Mesendoderm (in vitro differentiated cells): Measurements from ENCODE around the gene EFHD1.
"Not testable (repeated sequence)": the region's sequence is repeated elsewhere in the genome, so short reads cannot be mapped to it uniquely, and the experiment has no call there.

Experiments
- DNase-seq: peaks from one replicate; pipeline ENCODE4 v3.0.0; 2013
- H2AK5ac ChIP-seq: 2 replicates; pipeline ENCODE4 v1.6.1; 2013; ENCODE audit warnings: low read length, inconsistent platforms
- H2BK120ac ChIP-seq: 2 replicates; pipeline ENCODE4 v1.6.1; 2013; ENCODE audit warnings: low read depth, mild to moderate bottlenecking, low read length, moderate library complexity, mixed read lengths
- H2BK15ac ChIP-seq: replicated peaks from 2 replicates; pipeline ENCODE4 v1.6.1; 2013; ENCODE audit warnings: low read depth, mild to moderate bottlenecking, moderate library complexity
- H2BK5ac ChIP-seq: 2 replicates; pipeline ENCODE4 v1.6.1; 2013; ENCODE audit warnings: low read length, inconsistent platforms
- H3K18ac ChIP-seq: 2 replicates; pipeline ENCODE4 v1.6.1; 2013; ENCODE audit warnings: mild to moderate bottlenecking, low read length, mixed read lengths
- H3K23ac ChIP-seq: one replicate; pipeline ENCODE4 v1.6.1; 2013; ENCODE audit warnings: low read length
- H3K27ac ChIP-seq: 2 replicates; pipeline ENCODE4 v1.5.1; 2013; ENCODE audit warnings: low read depth, mild to moderate bottlenecking, inconsistent platforms, low read length, moderate library complexity
- H3K27me3 ChIP-seq: 2 replicates; pipeline ENCODE4 v1.6.1; 2013; ENCODE audit warnings: low read length, control low read depth, mild to moderate bottlenecking, inconsistent platforms; ENCODE audit not compliant: insufficient read depth, poor library complexity
- H3K36me3 ChIP-seq: 2 replicates; pipeline ENCODE4 v1.6.1; 2013; ENCODE audit warnings: low read length, inconsistent platforms; ENCODE audit not compliant: control insufficient read depth, insufficient read depth
- H3K4ac ChIP-seq: one replicate; pipeline ENCODE4 v1.6.1; 2013; ENCODE audit warnings: low read depth, mild to moderate bottlenecking, low read length, moderate library complexity
- H3K4me1 ChIP-seq: 2 replicates; pipeline ENCODE4 v1.6.1; 2013; ENCODE audit warnings: low read depth, low read length, inconsistent platforms; ENCODE audit not compliant: control insufficient read depth
- H3K4me2 ChIP-seq: 2 replicates; pipeline ENCODE4 v1.6.1; 2013; ENCODE audit warnings: low read length
- H3K4me3 ChIP-seq: 2 replicates; pipeline ENCODE4 v1.5.1; 2013; ENCODE audit warnings: mild to moderate bottlenecking, low read length
- H3K56ac ChIP-seq: one replicate; pipeline ENCODE4 v1.6.1; 2013; ENCODE audit warnings: low read length
- H3K79me1 ChIP-seq: 2 replicates; pipeline ENCODE4 v1.6.1; 2013; ENCODE audit warnings: low read length, inconsistent platforms
- H3K79me2 ChIP-seq: 2 replicates; pipeline ENCODE4 v1.6.1; 2013; ENCODE audit warnings: mild to moderate bottlenecking, low read length; ENCODE audit not compliant: control insufficient read depth, insufficient read depth
- H3K9ac ChIP-seq: 2 replicates; pipeline ENCODE4 v1.6.1; 2013; ENCODE audit warnings: low read length, inconsistent platforms
- H4K5ac ChIP-seq: one replicate; pipeline ENCODE4 v1.6.1; 2013; ENCODE audit warnings: low read length
- H4K8ac ChIP-seq: one replicate; pipeline ENCODE4 v1.6.1; 2013; ENCODE audit warnings: low read depth, mild to moderate bottlenecking, control low read depth, low read length, moderate library complexity
- WGBS: extraction: QIAGEN DNeasy Blood & Tissue Kit; methylation state at CpG from one replicate; pipeline ENCODE4 v1.1.7; 2013; ENCODE audit warnings: low lambda C conversion rate, missing lambda C conversion rate; ENCODE audit not compliant: insufficient coverage; ENCODE audit errors: extremely low coverage; 5-methylcytosine and 5-hydroxymethylcytosine counted together

Gene EFHD1

DNA sequence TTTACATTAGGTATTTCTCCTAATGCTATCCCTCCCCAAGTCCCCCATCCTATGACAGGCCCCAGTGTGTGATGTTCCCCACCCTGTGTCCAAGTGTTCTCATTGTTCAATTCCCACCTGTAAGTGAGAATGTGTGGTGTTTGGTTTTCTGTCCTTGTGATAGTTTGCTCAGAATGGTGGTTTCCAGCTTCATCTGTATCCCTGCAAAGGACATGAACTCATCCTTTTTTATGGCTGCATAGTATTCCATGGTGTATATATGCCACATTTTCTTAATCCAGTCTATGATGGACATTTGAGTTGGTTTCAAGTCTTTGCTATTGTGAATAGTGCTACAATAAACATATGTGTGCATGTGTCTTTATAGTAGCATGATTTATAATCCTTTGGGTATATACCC lies 86.7 kb downstream of the EFHD1 start:
- H3K4me3 ChIP-seq, H4K8ac ChIP-seq, H3K27ac ChIP-seq, H3K9ac ChIP-seq, H2BK120ac ChIP-seq, DNase-seq, H3K27me3 ChIP-seq, H2BK5ac ChIP-seq, H4K5ac ChIP-seq, H2BK15ac ChIP-seq, H3K4me2 ChIP-seq, H3K23ac ChIP-seq, H3K18ac ChIP-seq, H3K4ac ChIP-seq, H3K4me1 ChIP-seq, H3K36me3 ChIP-seq, H2AK5ac ChIP-seq, H3K56ac ChIP-seq: not testable (repeated sequence)
- Histone ChIP-seq H3K79me2 (peaks cover 32% of the 10 kb centered on the region), H3K79me1 (peaks cover 14% of the 10 kb centered on the region)

DNA sequence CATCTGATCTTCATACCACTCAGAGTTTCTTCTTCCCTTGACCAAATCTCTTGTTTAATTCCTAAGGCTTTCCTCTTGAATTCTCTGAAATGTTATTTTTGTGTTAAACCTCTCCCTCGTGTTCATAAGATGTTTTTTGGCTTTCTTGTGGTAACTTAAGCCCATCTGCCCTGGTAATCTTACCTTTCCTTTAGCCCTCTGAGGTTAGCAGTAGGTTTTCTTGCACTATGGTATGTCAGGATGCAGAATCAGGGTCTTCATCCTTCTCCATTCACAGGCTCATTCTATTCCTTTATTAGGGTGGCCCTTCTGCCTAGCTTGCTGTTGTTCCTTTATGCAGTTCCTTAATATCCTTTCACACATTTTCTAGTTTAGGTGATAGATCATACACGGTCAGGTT lies 87.9 kb downstream of the EFHD1 start:
- peaks cover 14% of the 10 kb centered on the region for H3K79me1 ChIP-seq
- H2BK120ac ChIP-seq = no peak overlapping the region
- no peak overlapping the region for H3K23ac ChIP-seq
- no peaks in the 10 kb centered on the region for H3K27me3 ChIP-seq
- DNase-seq = no peak
- no peak overlapping the region for H2BK15ac ChIP-seq
- no peak overlapping the region for H3K9ac ChIP-seq
- no peak overlapping the region for H2AK5ac ChIP-seq
- H3K79me2 ChIP-seq = peaks cover 31% of the 10 kb centered on the region
- H4K5ac ChIP-seq = no peak overlapping the region
- no peaks in the 10 kb centered on the region for H3K4me1 ChIP-seq
- H2BK5ac ChIP-seq = no peak overlapping the region
- no peak overlapping the region for H3K4me2 ChIP-seq
- H3K27ac ChIP-seq = no peak overlapping the region
- H3K36me3 ChIP-seq = no peaks in the 10 kb centered on the region
- WGBS = no CpG with 5 or more reads among the region's 2 CpGs
- H3K18ac ChIP-seq = no peak overlapping the region
- no peak overlapping the region for H3K4me3 ChIP-seq
- no peak overlapping the region for H4K8ac ChIP-seq
- no peak overlapping the region for H3K4ac ChIP-seq
- H3K56ac ChIP-seq = no peak overlapping the region

DNA sequence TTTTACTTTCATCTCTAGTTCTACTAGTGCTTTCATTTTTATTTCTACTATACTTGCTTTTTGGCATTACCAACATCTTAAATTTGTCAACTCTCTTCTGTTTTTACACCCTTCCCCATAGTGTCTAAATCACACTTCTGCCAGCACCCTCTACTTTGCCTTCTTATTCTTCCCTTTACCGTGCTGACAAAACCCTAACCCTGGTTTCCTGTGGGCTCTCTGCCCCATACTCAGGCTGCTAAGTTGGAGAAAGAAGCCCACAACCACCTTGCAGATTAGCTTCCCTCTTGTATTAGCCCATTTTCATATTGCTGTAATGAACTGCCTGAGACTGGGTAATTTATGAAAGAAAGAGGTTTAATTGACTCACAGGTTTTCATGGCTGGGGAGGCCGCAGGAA lies 88.5 kb downstream of the EFHD1 start:
- H3K4me2 ChIP-seq = no peak overlapping the region
- H4K8ac ChIP-seq = no peak overlapping the region
- no peak overlapping the region for H4K5ac ChIP-seq
- no peak overlapping the region for H2BK15ac ChIP-seq
- H2BK5ac ChIP-seq = no peak overlapping the region
- H3K27me3 ChIP-seq = no peaks in the 10 kb centered on the region
- no peak overlapping the region for H3K4ac ChIP-seq
- no peak overlapping the region for H3K23ac ChIP-seq
- no peak overlapping the region for H3K9ac ChIP-seq
- no peaks in the 10 kb centered on the region for H3K4me1 ChIP-seq
- H3K79me1 ChIP-seq = peaks cover 14% of the 10 kb centered on the region
- WGBS = no CpG with 5 or more reads among the region's 2 CpGs
- no peak overlapping the region for H3K4me3 ChIP-seq
- H3K27ac ChIP-seq = no peak overlapping the region
- H3K36me3 ChIP-seq = no peaks in the 10 kb centered on the region
- no peak overlapping the region for H3K18ac ChIP-seq
- no peak overlapping the region for H3K56ac ChIP-seq
- peaks cover 26% of the 10 kb centered on the region for H3K79me2 ChIP-seq
- no peak for DNase-seq
- H2AK5ac ChIP-seq = no peak overlapping the region
- H2BK120ac ChIP-seq = no peak overlapping the region

GRCh38 chr2:232723027-232723426 lies 89.6 kb downstream of the EFHD1 start:
- H2BK120ac ChIP-seq = no peak overlapping the region
- no CpG with 5 or more reads among the region's 1 CpG for WGBS

GRCh38 chr2:232728785-232729184 lies 95.4 kb downstream of the EFHD1 start:
- no peak overlapping the region for H2BK120ac ChIP-seq
- H3K27ac ChIP-seq = no peak overlapping the region
- H3K79me1 ChIP-seq = peaks cover 2% of the 10 kb centered on the region
- H3K27me3 ChIP-seq = no peaks in the 10 kb centered on the region
- no peak overlapping the region for H3K56ac ChIP-seq
- no peak overlapping the region for H2BK5ac ChIP-seq
- H3K36me3 ChIP-seq = no peaks in the 10 kb centered on the region
- no peak overlapping the region for H3K4me3 ChIP-seq
- no peak overlapping the region for H4K8ac ChIP-seq
- H3K23ac ChIP-seq = no peak overlapping the region
- no peak overlapping the region for H3K4ac ChIP-seq
- H3K4me1 ChIP-seq = no peaks in the 10 kb centered on the region
- no peak overlapping the region for H2AK5ac ChIP-seq
- H3K9ac ChIP-seq = no peak overlapping the region
- WGBS = no CpG with 5 or more reads among the region's 3 CpGs
- DNase-seq = no peak
- peaks cover 7% of the 10 kb centered on the region for H3K79me2 ChIP-seq
- H3K18ac ChIP-seq = no peak overlapping the region
- H3K4me2 ChIP-seq = no peak overlapping the region
- no peak overlapping the region for H2BK15ac ChIP-seq
- H4K5ac ChIP-seq = no peak overlapping the region

More at GRCh38 chr2:232723027-232723426, 89.6 kb downstream of the EFHD1 start:
- DNase-seq = no peak
- Histone ChIP-seq H3K4me3 (no peak overlapping the region), H3K18ac (no peak overlapping the region), H4K5ac (no peak overlapping the region), H3K23ac (no peak overlapping the region), H3K27ac (no peak overlapping the region), H3K36me3 (no peaks in the 10 kb centered on the region), H3K9ac (no peak overlapping the region), H3K4me2 (no peak overlapping the region), H3K4ac (no peak overlapping the region), H3K79me2 (peaks cover 20% of the 10 kb centered on the region), H3K4me1 (no peaks in the 10 kb centered on the region), H4K8ac (no peak overlapping the region), H3K27me3 (no peaks in the 10 kb centered on the region), H2BK5ac (no peak overlapping the region), H3K79me1 (peaks cover 11% of the 10 kb centered on the region), H2BK15ac (no peak overlapping the region), H2AK5ac (no peak overlapping the region), H3K56ac (no peak overlapping the region)

DNA sequence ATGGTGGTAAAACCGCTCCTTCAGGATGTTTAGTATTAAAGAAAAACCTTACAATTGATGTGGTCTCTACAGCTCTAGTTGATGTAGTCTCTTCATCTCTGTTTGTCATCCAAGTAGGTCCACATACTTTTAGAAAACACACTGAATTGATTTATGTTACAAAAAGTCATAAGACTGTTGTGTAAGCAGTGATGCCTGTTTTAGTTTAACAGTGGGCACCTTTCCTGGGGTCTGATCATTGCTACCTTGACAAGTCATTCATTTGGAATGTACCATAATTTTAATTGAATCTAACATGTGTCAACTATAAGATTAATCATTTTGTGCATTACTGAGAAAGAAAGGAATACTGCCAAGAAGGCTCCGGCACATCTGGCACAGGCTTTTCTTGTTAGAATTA lies 98.1 kb downstream of the EFHD1 start:
- Histone ChIP-seq H3K4ac (no peak overlapping the region), H3K18ac (no peak overlapping the region), H3K4me1 (no peaks in the 10 kb centered on the region), H2BK15ac (no peak overlapping the region), H2BK120ac (no peak overlapping the region), H3K27ac (no peak overlapping the region), H4K5ac (no peak overlapping the region), H3K36me3 (no peaks in the 10 kb centered on the region), H3K56ac (no peak overlapping the region), H3K27me3 (no peaks in the 10 kb centered on the region), H3K4me2 (no peak overlapping the region), H4K8ac (no peak overlapping the region), H3K23ac (no peak overlapping the region), H3K9ac (no peak overlapping the region), H3K79me2 (peaks cover 7% of the 10 kb centered on the region), H3K79me1 (peaks cover 2% of the 10 kb centered on the region), H2AK5ac (no peak overlapping the region), H3K4me3 (no peak overlapping the region), H2BK5ac (no peak overlapping the region)
- DNase-seq = no peak
- no CpG with 5 or more reads among the region's 2 CpGs for WGBS
